ENCODE measurements around the gene ACOT7. TPM values are rescaled to one million over a fixed set of nuclear protein-coding genes. Genes with fewer than 3 reads are reported as not detected.

Gene ACOT7
- total and polyA plus RNA-seq, 2 donors (not counting 1 experiment from before 2014, with no cell fraction given): 4.2 to 4.6 TPM

- H3K9ac ChIP-seq (ENCODE audit: low read length): peak overlapping the region; percentile 54
- peak overlapping the region; percentile 86 for H2AFZ ChIP-seq (ENCODE audit: insufficient read depth, low read depth, low read length, poor library complexity, severe bottlenecking)
- no peak overlapping the region for H3K27ac ChIP-seq (ENCODE audit: low read length in 2 of 2)
- Mint-ChIP-seq H3K27ac (peak overlapping the region; percentile 50), H3K4me1 (peaks cover 16% of the 10 kb centered on the region), H3K9me3 (ENCODE audit: insufficient read depth) (no peaks in the 10 kb centered on the region), H3K27me3 (no peaks in the 10 kb centered on the region), H3K4me3 (peak overlapping the region; percentile 76)
- peaks cover 0 to 15% (median 0%) of the 10 kb centered on the region in 4 experiments for H3K27me3 ChIP-seq (replicated peaks in 1 of 4; ENCODE audit: control extremely low read depth in 1 of 4, control insufficient read depth in 3 of 4, insufficient read depth in 4 of 4, low read length in 3 of 4)
- peaks cover 15 to 20% of the 10 kb centered on the region in 2 donors for H3K4me1 ChIP-seq (ENCODE audit: control insufficient read depth in 2 of 2, insufficient read depth in 2 of 2, low read length in 2 of 2)
- no peaks in the 10 kb centered on the region for H3K79me2 ChIP-seq (ENCODE audit: control insufficient read depth, insufficient read depth, low read length)
- H3K4me2 ChIP-seq (replicated peaks; ENCODE audit: low read depth, low read length, poor library complexity, severe bottlenecking): peak overlapping the region; percentile 85
- no peaks in the 10 kb centered on the region for H4K20me1 ChIP-seq (ENCODE audit: control insufficient read depth, insufficient read depth, low read length, poor library complexity, severe bottlenecking)
- ATAC-seq (ENCODE audit: low read depth): no peak
- intact Hi-C loops (cut with micrococcal nuclease): loop anchor here (2.0 to 5.0 kb wide), 2 partner anchors 35 to 309 kb away; partner anchors contain the start of gene DNAJC11
- H3K4me3 ChIP-seq (ENCODE audit: control extremely low read depth in 1 of 5, extremely low read depth in 1 of 5, insufficient read depth in 1 of 5, low read depth in 2 of 5, low read length in 4 of 5): peak overlapping the region in 3 of 5 experiments; percentile 23 to 80 (median 54)
- no peaks in the 10 kb centered on the region for H3K36me3 ChIP-seq (replicated peaks in 1 of 2; ENCODE audit: control extremely low read depth in 1 of 2, control insufficient read depth in 1 of 2, extremely low read depth in 1 of 2, insufficient read depth in 2 of 2, low read length in 1 of 2)
- no peak for TF ChIP-seq EZH2 (IDR thresholded peaks at IDR 0.05; ENCODE audit: borderline replicate concordance, insufficient read depth, low read depth, low read length, poor library complexity, severe bottlenecking)
- TF ChIP-seq CTCF (IDR thresholded peaks at IDR 0.05): no peak
- CTCF ChIA-PET: interaction anchor here (1.5 kb wide), 2 partner anchors 11 to 146 kb away, joined by 4 read pairs; no protein-coding TSS in a partner anchor
- POLR2A ChIA-PET: interaction anchor here (0.6 kb wide), 2 partner anchors 360 to 365 kb away, joined by 5 to 7 read pairs; no protein-coding TSS in a partner anchor
- WGBS (ENCODE audit: insufficient coverage): 43% methylated on average over 14 of the region's 16 CpGs
- DNase-seq: peak; percentile 21
- H3K9me3 ChIP-seq (ENCODE audit: control extremely low read depth in 1 of 3, control insufficient read depth in 2 of 3, insufficient read depth in 1 of 3, low read length in 2 of 3): no peaks in the 10 kb centered on the region
Measured at GRCh38 chr1:6391951-6392808, 1.4 kb downstream of the ACOT7 start.

- ATAC-seq (ENCODE audit: low read depth) (no peak), DNase-seq (no peak)
- H3K9ac ChIP-seq (ENCODE audit: low read length): no peak overlapping the region
- Mint-ChIP-seq H3K4me1 (peaks cover 14% of the 10 kb centered on the region), H3K27me3 (no peaks in the 10 kb centered on the region), H3K9me3 (ENCODE audit: insufficient read depth) (no peaks in the 10 kb centered on the region), H3K27ac (no peak overlapping the region), H3K4me3 (no peak overlapping the region)
- TF ChIP-seq CTCF (IDR thresholded peaks at IDR 0.05) (no peak), EZH2 (IDR thresholded peaks at IDR 0.05; ENCODE audit: borderline replicate concordance, insufficient read depth, low read depth, low read length, poor library complexity, severe bottlenecking) (no peak)
- peaks cover 15 to 20% of the 10 kb centered on the region in 2 donors for H3K4me1 ChIP-seq (ENCODE audit: control insufficient read depth in 2 of 2, insufficient read depth in 2 of 2, low read length in 2 of 2)
- H3K9me3 ChIP-seq (ENCODE audit: control extremely low read depth in 1 of 3, control insufficient read depth in 2 of 3, insufficient read depth in 1 of 3, low read length in 2 of 3): no peaks in the 10 kb centered on the region
- H3K36me3 ChIP-seq (replicated peaks in 1 of 2; ENCODE audit: control extremely low read depth in 1 of 2, control insufficient read depth in 1 of 2, extremely low read depth in 1 of 2, insufficient read depth in 2 of 2, low read length in 1 of 2): no peaks in the 10 kb centered on the region
- no peak overlapping the region for H3K4me3 ChIP-seq (ENCODE audit: control extremely low read depth in 1 of 5, extremely low read depth in 1 of 5, insufficient read depth in 1 of 5, low read depth in 2 of 5, low read length in 4 of 5)
- intact Hi-C loops (cut with micrococcal nuclease): loop anchor here (5.0 kb wide), 1 partner anchor 33 kb away; no protein-coding TSS in a partner anchor
- H3K27me3 ChIP-seq (replicated peaks in 1 of 4; ENCODE audit: control extremely low read depth in 1 of 4, control insufficient read depth in 3 of 4, insufficient read depth in 4 of 4, low read length in 3 of 4): peaks cover 0 to 15% (median 0%) of the 10 kb centered on the region in 4 experiments
- no peak overlapping the region for H3K27ac ChIP-seq (ENCODE audit: low read length in 2 of 2)
- H3K79me2 ChIP-seq (ENCODE audit: control insufficient read depth, insufficient read depth, low read length): no peaks in the 10 kb centered on the region
- H3K4me2 ChIP-seq (replicated peaks; ENCODE audit: low read depth, low read length, poor library complexity, severe bottlenecking): no peak overlapping the region
- POLR2A ChIA-PET: no interaction called here
- no peak overlapping the region for H2AFZ ChIP-seq (ENCODE audit: insufficient read depth, low read depth, low read length, poor library complexity, severe bottlenecking)
- CTCF ChIA-PET: no interaction called here
- H4K20me1 ChIP-seq (ENCODE audit: control insufficient read depth, insufficient read depth, low read length, poor library complexity, severe bottlenecking): no peaks in the 10 kb centered on the region
- WGBS (ENCODE audit: insufficient coverage): 96% methylated on average over 8 of the region's 9 CpGs
Measured at GRCh38 chr1:6389971-6390370, 3.6 kb downstream of the ACOT7 start.
